HEK293T (cell line): ENCODE results near the gene IL25.

Experiments
- FOXA1 ChIP-seq: fragments of 450-650 bp; IDR thresholded peaks from 2 replicates; pipeline ENCODE4 v1.6.1; 2016; ENCODE audit warnings: mild to moderate bottlenecking
- FOXM1 ChIP-seq: fragments of 450-650 bp; IDR thresholded peaks from 2 replicates; pipeline ENCODE4 v1.6.1; 2017; ENCODE audit warnings: mild to moderate bottlenecking, borderline replicate concordance
- NFRKB ChIP-seq: fragments of 450-650 bp; IDR thresholded peaks from 2 replicates; pipeline ENCODE4 v1.6.1; 2016; ENCODE audit warnings: mild to moderate bottlenecking, moderate library complexity
- PKNOX1 ChIP-seq: fragments of 450-650 bp; IDR thresholded peaks from 2 replicates; pipeline ENCODE4 v1.6.1; 2016
- SP1 ChIP-seq: fragments of 450-650 bp; IDR thresholded peaks from 2 replicates; pipeline ENCODE4 v1.6.1; 2017

GRCh38 chr14:23380976-23381375 is 8.4 kb downstream of the IL25 start:
- TF ChIP-seq PKNOX1 (no peak), FOXA1 (no peak), SP1 (no peak), NFRKB (no peak), FOXM1 (no peak)
